ENCODE measurements around the gene TMEM51. TPM values are rescaled to one million over a fixed set of nuclear protein-coding genes. Genes with fewer than 3 reads are reported as not detected.
A peak's percentile ranks its signal among the peaks of the same experiment; 100 is the strongest.

The TMEM51 gene
- total and polyA plus RNA-seq, 2 of the 4 experiments (the other 2 are of a cell fraction): 2.7 to 10.2 TPM

DNA sequence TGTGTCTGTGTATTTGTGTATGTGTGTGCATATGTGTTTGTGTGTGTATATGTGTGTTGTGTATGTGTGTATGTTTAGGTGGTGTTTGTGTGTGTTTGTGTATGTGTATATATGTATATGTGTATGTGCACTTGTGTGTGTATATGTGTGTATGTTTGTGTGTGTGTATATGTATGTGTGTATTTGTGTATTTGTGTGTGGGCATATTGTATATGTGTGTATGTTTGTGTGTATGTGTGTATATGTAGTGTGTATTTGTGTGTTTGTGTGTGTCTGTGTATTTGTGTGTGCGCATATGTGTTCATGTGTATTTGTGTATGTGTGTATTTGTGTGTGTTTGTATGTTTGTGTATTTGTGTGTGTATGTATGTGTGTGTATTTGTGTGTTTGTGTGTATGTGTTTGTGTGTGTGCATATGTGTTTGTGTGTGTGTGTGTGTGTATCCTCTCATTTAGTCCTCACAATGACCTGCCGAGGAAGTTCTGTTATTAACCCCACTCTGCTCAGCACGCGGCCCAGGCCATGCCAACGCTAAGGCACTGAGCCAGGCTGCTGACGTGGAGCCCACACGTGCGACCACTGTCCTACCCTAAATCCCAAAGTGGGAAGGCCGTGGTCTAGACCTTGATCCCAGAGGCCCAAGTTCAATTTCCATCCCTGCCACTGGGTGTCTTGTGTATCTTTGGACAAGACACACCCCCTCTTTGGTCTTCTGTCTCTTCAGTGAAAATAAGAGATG lies 43.2 kb upstream of the TMEM51 start:
- no peak overlapping the region for H2AK5ac ChIP-seq (ENCODE audit: low read depth, low read length)
- H2AK9ac ChIP-seq (replicated peaks; ENCODE audit: low read depth, low read length, poor library complexity): no peak overlapping the region
- no peaks in the 10 kb centered on the region for H3K9me3 ChIP-seq (ENCODE audit: control insufficient read depth, insufficient read depth, low read length)
- no peak overlapping the region for H3K18ac ChIP-seq (ENCODE audit: low read depth, low read length)
- peak overlapping the region; percentile 74 for H2BK5ac ChIP-seq (ENCODE audit: low read depth, low read length, poor library complexity, severe bottlenecking)
- H3K14ac ChIP-seq (replicated peaks; ENCODE audit: low read depth, low read length): no peak overlapping the region
- in situ Hi-C loops (cut with MboI; ENCODE audit: low sequenced_read_pairs) (no loop called here), intact Hi-C loops (cut with micrococcal nuclease) (no loop called here), dilution Hi-C loops (cut with HindIII; ENCODE audit: low sequenced_read_pairs, unreplicated experiment) (no loop called here)
- DNase-seq (no peak), ATAC-seq (ENCODE audit: low read depth) (no peak)
- POLR2A ChIA-PET (ENCODE audit: unreplicated experiment): no interaction called here
- no peaks in the 10 kb centered on the region; the same call in 1 of the 2 replicates for H3K27me3 ChIP-seq (ENCODE audit: control insufficient read depth, insufficient read depth, low read length)
- H3K9me1 ChIP-seq (ENCODE audit: insufficient read depth, low read length): no peaks in the 10 kb centered on the region
- H4K20me1 ChIP-seq (ENCODE audit: insufficient read depth, low read length): no peaks in the 10 kb centered on the region
- no peak overlapping the region for H4K8ac ChIP-seq (ENCODE audit: low read depth in 2 of 2, low read length in 2 of 2)
- no peak overlapping the region for H4K5ac ChIP-seq (ENCODE audit: low read depth, low read length)
- H3K9ac ChIP-seq (ENCODE audit: low read depth, low read length): no peak overlapping the region
- no peak overlapping the region for H3K4me3 ChIP-seq (ENCODE audit: insufficient read depth, low read depth, low read length)
- H3K27ac ChIP-seq (ENCODE audit: insufficient read depth, low read length): no peak overlapping the region
- H3K56ac ChIP-seq (ENCODE audit: extremely low read depth, insufficient read depth, low read length): no peak overlapping the region
- no peaks in the 10 kb centered on the region for H3K36me3 ChIP-seq (ENCODE audit: control insufficient read depth, insufficient read depth, low read length)
- no peak overlapping the region for H3K4me2 ChIP-seq (ENCODE audit: low read depth, low read length)
- H3K23ac ChIP-seq (ENCODE audit: low read depth, low read length): no peak overlapping the region
- CTCF ChIA-PET: no interaction called here
- H2AFZ ChIP-seq (replicated peaks; ENCODE audit: low read length, poor library complexity): no peak overlapping the region
- no peak overlapping the region for H2BK120ac ChIP-seq (ENCODE audit: low read depth, low read length)
- 100% methylated on average over 4 of the region's 9 CpGs; no CpG with 5 or more reads in 1 of the 2 experiments for WGBS, 2 experiments (ENCODE audit: extremely low coverage in 2 of 2, insufficient read length in 1 of 2)
- H2BK15ac ChIP-seq (ENCODE audit: low read depth, low read length): no peak overlapping the region
- no peaks in the 10 kb centered on the region for H3K79me1 ChIP-seq (ENCODE audit: low read depth in 1 of 2, low read length in 2 of 2)
- H3K4me1 ChIP-seq (ENCODE audit: control insufficient read depth, insufficient read depth, low read length): no peaks in the 10 kb centered on the region; the same call in 1 of the 2 replicates
- TF ChIP-seq CHD1 (IDR thresholded peaks at IDR 0.05; ENCODE audit: low read depth, low read length): no peak
- no peak for TF ChIP-seq RFX5 (IDR thresholded peaks at IDR 0.05; ENCODE audit: low read depth, low read length)
- TF ChIP-seq, protein P1, sequence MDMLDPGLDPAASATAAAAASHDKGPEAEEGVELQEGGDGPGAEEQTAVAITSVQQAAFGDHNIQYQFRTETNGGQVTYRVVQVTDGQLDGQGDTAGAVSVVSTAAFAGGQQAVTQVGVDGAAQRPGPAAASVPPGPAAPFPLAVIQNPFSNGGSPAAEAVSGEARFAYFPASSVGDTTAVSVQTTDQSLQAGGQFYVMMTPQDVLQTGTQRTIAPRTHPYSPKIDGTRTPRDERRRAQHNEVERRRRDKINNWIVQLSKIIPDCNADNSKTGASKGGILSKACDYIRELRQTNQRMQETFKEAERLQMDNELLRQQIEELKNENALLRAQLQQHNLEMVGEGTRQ (IDR thresholded peaks at IDR 0.05; ENCODE audit: low read depth, low read length): no peak
- TF ChIP-seq, protein P2, sequence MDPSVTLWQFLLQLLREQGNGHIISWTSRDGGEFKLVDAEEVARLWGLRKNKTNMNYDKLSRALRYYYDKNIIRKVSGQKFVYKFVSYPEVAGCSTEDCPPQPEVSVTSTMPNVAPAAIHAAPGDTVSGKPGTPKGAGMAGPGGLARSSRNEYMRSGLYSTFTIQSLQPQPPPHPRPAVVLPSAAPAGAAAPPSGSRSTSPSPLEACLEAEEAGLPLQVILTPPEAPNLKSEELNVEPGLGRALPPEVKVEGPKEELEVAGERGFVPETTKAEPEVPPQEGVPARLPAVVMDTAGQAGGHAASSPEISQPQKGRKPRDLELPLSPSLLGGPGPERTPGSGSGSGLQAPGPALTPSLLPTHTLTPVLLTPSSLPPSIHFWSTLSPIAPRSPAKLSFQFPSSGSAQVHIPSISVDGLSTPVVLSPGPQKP (IDR thresholded peaks at IDR 0.05; ENCODE audit: borderline replicate concordance, low read depth, low read length): no peak
- no peak for TF ChIP-seq NFE2L2 (IDR thresholded peaks at IDR 0.05; ENCODE audit: low read depth, low read length)
- TF ChIP-seq BHLHE40 (IDR thresholded peaks at IDR 0.05; ENCODE audit: low read depth, low read length): no peak
- TF ChIP-seq POLR2A (IDR thresholded peaks at IDR 0.05; ENCODE audit: low read depth, low read length): no peak
- no peak for TF ChIP-seq MXI1 (IDR thresholded peaks at IDR 0.05; ENCODE audit: borderline replicate concordance, low read depth, low read length)
- no peak for TF ChIP-seq MAFK (IDR thresholded peaks at IDR 0.05; ENCODE audit: low read depth, low read length)
- no peak for TF ChIP-seq RCOR1 (IDR thresholded peaks at IDR 0.05; ENCODE audit: insufficient replicate concordance, low read length)
- TF ChIP-seq, protein P3, sequence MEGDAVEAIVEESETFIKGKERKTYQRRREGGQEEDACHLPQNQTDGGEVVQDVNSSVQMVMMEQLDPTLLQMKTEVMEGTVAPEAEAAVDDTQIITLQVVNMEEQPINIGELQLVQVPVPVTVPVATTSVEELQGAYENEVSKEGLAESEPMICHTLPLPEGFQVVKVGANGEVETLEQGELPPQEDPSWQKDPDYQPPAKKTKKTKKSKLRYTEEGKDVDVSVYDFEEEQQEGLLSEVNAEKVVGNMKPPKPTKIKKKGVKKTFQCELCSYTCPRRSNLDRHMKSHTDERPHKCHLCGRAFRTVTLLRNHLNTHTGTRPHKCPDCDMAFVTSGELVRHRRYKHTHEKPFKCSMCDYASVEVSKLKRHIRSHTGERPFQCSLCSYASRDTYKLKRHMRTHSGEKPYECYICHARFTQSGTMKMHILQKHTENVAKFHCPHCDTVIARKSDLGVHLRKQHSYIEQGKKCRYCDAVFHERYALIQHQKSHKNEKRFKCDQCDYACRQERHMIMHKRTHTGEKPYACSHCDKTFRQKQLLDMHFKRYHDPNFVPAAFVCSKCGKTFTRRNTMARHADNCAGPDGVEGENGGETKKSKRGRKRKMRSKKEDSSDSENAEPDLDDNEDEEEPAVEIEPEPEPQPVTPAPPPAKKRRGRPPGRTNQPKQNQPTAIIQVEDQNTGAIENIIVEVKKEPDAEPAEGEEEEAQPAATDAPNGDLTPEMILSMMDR (conservative IDR thresholded peaks at IDR 0.05; ENCODE audit: low read depth, low read length): no peak
- TF ChIP-seq SMC3 (IDR thresholded peaks at IDR 0.05; ENCODE audit: low read depth, low read length): no peak
- no peak for TF ChIP-seq RAD21 (IDR thresholded peaks at IDR 0.05; ENCODE audit: low read length)
- TF ChIP-seq MAZ (IDR thresholded peaks at IDR 0.05; ENCODE audit: borderline replicate concordance, low read depth, low read length): no peak
- TF ChIP-seq CEBPB (IDR thresholded peaks at IDR 0.05; ENCODE audit: low read depth, low read length): no peak
- TF ChIP-seq FOS (IDR thresholded peaks at IDR 0.05; ENCODE audit: low read depth, low read length): no peak
- H3K4ac ChIP-seq (ENCODE audit: low read depth, low read length): no peak overlapping the region
- no peak overlapping the region for H4K91ac ChIP-seq (ENCODE audit: insufficient read depth, low read depth, low read length)
- H2BK20ac ChIP-seq (ENCODE audit: low read depth, low read length): no peak overlapping the region
- BruUV-seq (replicated peaks): no TSS peak

Data from IMR-90 (cell line).